ENCODE data around the gene CD248. TPM values are rescaled to one million over a fixed set of nuclear protein-coding genes. Genes with fewer than 3 reads are reported as not detected.

The CD248 gene
- total RNA-seq, 1 donor from 2014 or later: 0.22 TPM

GRCh38 chr11:66315921-66316811 lies 678 bp downstream of the CD248 start:
- peak overlapping the region; percentile 30 for H3K27ac Mint-ChIP-seq
- peaks cover 56% of the 10 kb centered on the region for H3K4me1 Mint-ChIP-seq
- CTCF ChIA-PET: no interaction called here
- no peak overlapping the region for H3K4me3 Mint-ChIP-seq
- H3K27me3 Mint-ChIP-seq: no peaks in the 10 kb centered on the region
- ATAC-seq (ENCODE audit: low read depth): no peak
- no peak for TF ChIP-seq CTCF (IDR thresholded peaks at IDR 0.05)
- POLR2A ChIA-PET: interaction anchor here (0.6 to 2.3 kb wide), 14 partner anchors 23 to 484 kb away, joined by 3 to 9 read pairs (median 4); partner anchors contain the start of genes RBM4B, SF3B2, YIF1A and ZDHHC24
- intact Hi-C loops (cut with micrococcal nuclease): no loop called here
- no peak for DNase-seq
- no peaks in the 10 kb centered on the region for H3K9me3 Mint-ChIP-seq
- H3K36me3 Mint-ChIP-seq (ENCODE audit: low read depth): peaks cover 2% of the 10 kb centered on the region

DNA sequence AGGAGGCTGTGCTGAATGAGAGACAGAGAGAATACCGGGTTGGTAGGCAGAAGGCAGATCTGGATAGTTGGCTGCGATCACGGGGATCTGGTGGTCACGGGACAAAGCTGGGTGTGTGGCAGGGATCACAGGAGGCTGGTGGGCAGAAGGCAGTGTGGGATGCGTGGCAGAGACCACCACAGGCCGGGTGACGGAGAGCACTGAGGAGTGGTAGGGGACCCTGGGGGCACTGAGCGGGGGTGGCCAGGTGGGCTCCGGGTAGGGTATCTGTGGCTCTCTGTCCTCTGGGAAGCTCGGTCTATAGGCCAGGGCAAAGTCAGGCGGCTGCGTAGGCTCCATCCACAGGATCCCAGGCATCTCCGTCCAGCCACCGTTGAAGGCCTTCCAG lies 1.4 kb downstream of the CD248 start:
- Mint-ChIP-seq H3K4me1 (peaks cover 56% of the 10 kb centered on the region), H3K27ac (peak overlapping the region; percentile 30), H3K9me3 (no peaks in the 10 kb centered on the region), H3K4me3 (peak overlapping the region; percentile 6), H3K27me3 (no peaks in the 10 kb centered on the region), H3K36me3 (ENCODE audit: low read depth) (peaks cover 2% of the 10 kb centered on the region)
- no peak for TF ChIP-seq CTCF (IDR thresholded peaks at IDR 0.05)
- intact Hi-C loops (cut with micrococcal nuclease): no loop called here
- ATAC-seq (ENCODE audit: low read depth): no peak
- DNase-seq: no peak
- CTCF ChIA-PET: no interaction called here
- POLR2A ChIA-PET: interaction anchor here (0.6 to 0.7 kb wide), 3 partner anchors 45 to 362 kb away, joined by 3 to 7 read pairs (median 4); partner anchors contain the start of gene RBM4B

GRCh38 chr11:66314561-66315497 lies 2.0 kb downstream of the CD248 start:
- ATAC-seq (ENCODE audit: low read depth): no peak
- Mint-ChIP-seq H3K27ac (no peak overlapping the region), H3K4me1 (peaks cover 53% of the 10 kb centered on the region), H3K27me3 (no peaks in the 10 kb centered on the region), H3K36me3 (ENCODE audit: low read depth) (peaks cover 2% of the 10 kb centered on the region), H3K4me3 (no peak overlapping the region), H3K9me3 (no peaks in the 10 kb centered on the region)
- intact Hi-C loops (cut with micrococcal nuclease): no loop called here
- DNase-seq: no peak
- TF ChIP-seq CTCF (IDR thresholded peaks at IDR 0.05): no peak
- POLR2A ChIA-PET: interaction anchor here (0.6 to 3.1 kb wide), 2 partner anchors 30 to 45 kb away, joined by 7 to 24 read pairs; partner anchors contain the start of gene BRMS1
- CTCF ChIA-PET: interaction anchor here (0.6 to 0.7 kb wide), 2 partner anchors 71 to 484 kb away, joined by 3 to 4 read pairs; no protein-coding TSS in a partner anchor

DNA sequence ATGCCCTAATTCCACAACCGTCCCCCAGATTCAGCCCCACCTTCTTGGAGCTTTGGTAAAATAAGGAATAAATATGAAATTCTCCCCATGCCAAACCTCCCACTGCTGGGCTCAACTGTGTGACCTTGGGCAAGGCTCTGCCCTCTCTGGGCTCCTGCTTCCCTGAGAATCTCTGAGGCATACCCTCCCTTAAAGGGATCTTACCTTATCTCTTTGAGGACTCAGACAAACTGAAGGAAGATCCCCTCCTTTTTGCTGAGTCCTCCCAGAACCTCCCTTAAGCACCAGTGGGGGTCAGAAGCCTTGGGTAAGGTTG lies 2.7 kb downstream of the CD248 start:
- H3K4me3 Mint-ChIP-seq: peak overlapping the region; percentile 28
- ChIA-PET CTCF (interaction anchor here (0.6 to 5.1 kb wide), 3 partner anchors 17 to 485 kb away, joined by 3 to 67 read pairs (median 4); no protein-coding TSS in a partner anchor), POLR2A (interaction anchor here (3.1 kb wide), 1 partner anchor 30 kb away, joined by 24 read pairs; the partner anchor contains the start of gene BRMS1)
- no peaks in the 10 kb centered on the region for H3K9me3 Mint-ChIP-seq
- intact Hi-C loops (cut with micrococcal nuclease): no loop called here
- peaks cover 51% of the 10 kb centered on the region for H3K4me1 Mint-ChIP-seq
- H3K36me3 Mint-ChIP-seq (ENCODE audit: low read depth): peaks cover 2% of the 10 kb centered on the region
- no peaks in the 10 kb centered on the region for H3K27me3 Mint-ChIP-seq
- ATAC-seq (ENCODE audit: low read depth) (no peak), DNase-seq (no peak)
- TF ChIP-seq CTCF (IDR thresholded peaks at IDR 0.05): no peak
- H3K27ac Mint-ChIP-seq: peak overlapping the region; percentile 30

Measured in activated B cell treated with CpG ODN at 0.5 μM for 24 hours (primary cell).